Measurements from ENCODE around the gene TRAM2.

Gene TRAM2

GRCh38 chr6:52513464-52513863 is 63.4 kb downstream of the TRAM2 start:
- H3K27me3 ChIP-seq (ENCODE audit: control insufficient read depth in 3 of 3, insufficient read depth in 3 of 3, low read depth in 1 of 3, low read length in 3 of 3), result no peaks in the 10 kb centered on the region
- H3K36me3 ChIP-seq (replicated peaks in 1 of 2; ENCODE audit: control insufficient read depth in 2 of 2, insufficient read depth in 2 of 2, low read length in 2 of 2), result peaks cover 10 to 69% of the 10 kb centered on the region in 2 donors
- H3K4me2 ChIP-seq (ENCODE audit: insufficient read depth, low read length, poor library complexity, severe bottlenecking), result no peak overlapping the region
- no peak overlapping the region for H3K4ac ChIP-seq (ENCODE audit: low read length)
- H2AK5ac ChIP-seq (ENCODE audit: low read depth, low read length), result no peak overlapping the region
- H2AFZ ChIP-seq (ENCODE audit: low read length), result no peak overlapping the region
- H3K14ac ChIP-seq (ENCODE audit: low read length), result no peak overlapping the region
- H2BK120ac ChIP-seq (ENCODE audit: low read depth, low read length), result no peak overlapping the region
- H3K9ac ChIP-seq (ENCODE audit: low read depth, low read length, poor library complexity), result no peak overlapping the region
- H2BK15ac ChIP-seq (ENCODE audit: low read length), result no peak overlapping the region
- DNase-seq (ENCODE audit: low spot score), result no peak
- no peak overlapping the region for H2BK12ac ChIP-seq (ENCODE audit: low read length)
- H3K23ac ChIP-seq (ENCODE audit: low read depth, low read length, poor library complexity), result no peak overlapping the region
- H3K79me1 ChIP-seq (ENCODE audit: low read depth, low read length), result peaks cover 2% of the 10 kb centered on the region
- no peak overlapping the region for H4K91ac ChIP-seq (ENCODE audit: low read depth, low read length, poor library complexity)
- no peak overlapping the region for H4K8ac ChIP-seq (ENCODE audit: low read depth, low read length)
- H3K4me1 ChIP-seq (ENCODE audit: control insufficient read depth in 2 of 2, insufficient read depth in 1 of 2, low read depth in 1 of 2, low read length in 2 of 2), result peaks cover 17 to 26% of the 10 kb centered on the region in 2 donors
- no peak overlapping the region for H3K27ac ChIP-seq (replicated peaks; ENCODE audit: low read length)
- H3K18ac ChIP-seq (ENCODE audit: low read length), result no peak overlapping the region
- no CpG with 5 or more reads among the region's 2 CpGs for WGBS, 2 donors (ENCODE audit: extremely low coverage in 2 of 2, insufficient read length in 2 of 2, insufficient replicate concordance in 1 of 2)
- H3K9me3 ChIP-seq (replicated peaks in 1 of 2; ENCODE audit: control insufficient read depth in 2 of 2, insufficient read depth in 1 of 2, low read depth in 1 of 2, low read length in 2 of 2), result no peaks in the 10 kb centered on the region
- H3K4me3 ChIP-seq (ENCODE audit: low read length in 2 of 2), result no peak overlapping the region
- no peak overlapping the region for H2BK5ac ChIP-seq (ENCODE audit: low read length)

- Histone ChIP-seq H3K79me1 (ENCODE audit: low read depth, low read length) (no peaks in the 10 kb centered on the region), H4K91ac (ENCODE audit: low read depth, low read length, poor library complexity) (no peak overlapping the region), H3K4ac (ENCODE audit: low read length) (no peak overlapping the region), H3K4me1 (ENCODE audit: control insufficient read depth in 2 of 2, insufficient read depth in 1 of 2, low read depth in 1 of 2, low read length in 2 of 2) (peaks cover 6 to 14% of the 10 kb centered on the region in 2 donors), H2AFZ (ENCODE audit: low read length) (no peak overlapping the region), H3K27me3 (ENCODE audit: control insufficient read depth in 3 of 3, insufficient read depth in 3 of 3, low read depth in 1 of 3, low read length in 3 of 3) (no peaks in the 10 kb centered on the region), H3K9me3 (replicated peaks in 1 of 2; ENCODE audit: control insufficient read depth in 2 of 2, insufficient read depth in 1 of 2, low read depth in 1 of 2, low read length in 2 of 2) (no peaks in the 10 kb centered on the region), H3K18ac (ENCODE audit: low read length) (no peak overlapping the region), H4K8ac (ENCODE audit: low read depth, low read length) (no peak overlapping the region), H3K9ac (ENCODE audit: low read depth, low read length, poor library complexity) (no peak overlapping the region), H3K4me3 (ENCODE audit: low read length in 2 of 2) (no peak overlapping the region), H3K23ac (ENCODE audit: low read depth, low read length, poor library complexity) (no peak overlapping the region), H3K36me3 (replicated peaks in 1 of 2; ENCODE audit: control insufficient read depth in 2 of 2, insufficient read depth in 2 of 2, low read length in 2 of 2) (peaks cover 21 to 81% of the 10 kb centered on the region in 2 donors), H3K27ac (replicated peaks; ENCODE audit: low read length) (no peak overlapping the region), H3K14ac (ENCODE audit: low read length) (no peak overlapping the region), H2AK5ac (ENCODE audit: low read depth, low read length) (no peak overlapping the region), H2BK15ac (ENCODE audit: low read length) (no peak overlapping the region), H2BK120ac (ENCODE audit: low read depth, low read length) (no peak overlapping the region), H2BK12ac (ENCODE audit: low read length) (no peak overlapping the region), H3K4me2 (ENCODE audit: insufficient read depth, low read length, poor library complexity, severe bottlenecking) (no peak overlapping the region), H2BK5ac (ENCODE audit: low read length) (no peak overlapping the region)
- no CpG with 5 or more reads among the region's 4 CpGs for WGBS, 2 donors (ENCODE audit: extremely low coverage in 2 of 2, insufficient read length in 2 of 2, insufficient replicate concordance in 1 of 2)
- no peak for DNase-seq (ENCODE audit: low spot score)
Observed at GRCh38 chr6:52512199-52512598, 64.7 kb downstream of the TRAM2 start.

- Histone ChIP-seq H3K18ac (ENCODE audit: low read length) (no peak overlapping the region), H3K9ac (ENCODE audit: low read depth, low read length, poor library complexity) (no peak overlapping the region), H3K14ac (ENCODE audit: low read length) (no peak overlapping the region), H3K4ac (ENCODE audit: low read length) (no peak overlapping the region), H3K23ac (ENCODE audit: low read depth, low read length, poor library complexity) (no peak overlapping the region), H2AFZ (ENCODE audit: low read length) (no peak overlapping the region), H3K4me3 (ENCODE audit: low read length in 2 of 2) (no peak overlapping the region), H3K4me2 (ENCODE audit: insufficient read depth, low read length, poor library complexity, severe bottlenecking) (no peak overlapping the region), H3K36me3 (replicated peaks in 1 of 2; ENCODE audit: control insufficient read depth in 2 of 2, insufficient read depth in 2 of 2, low read length in 2 of 2) (peaks cover 25 to 84% of the 10 kb centered on the region in 2 donors), H3K27ac (replicated peaks; ENCODE audit: low read length) (no peak overlapping the region), H2AK5ac (ENCODE audit: low read depth, low read length) (no peak overlapping the region), H4K8ac (ENCODE audit: low read depth, low read length) (no peak overlapping the region), H3K79me1 (ENCODE audit: low read depth, low read length) (no peaks in the 10 kb centered on the region), H2BK12ac (ENCODE audit: low read length) (no peak overlapping the region), H3K4me1 (ENCODE audit: control insufficient read depth in 2 of 2, insufficient read depth in 1 of 2, low read depth in 1 of 2, low read length in 2 of 2) (peaks cover 6 to 14% of the 10 kb centered on the region in 2 donors), H4K91ac (ENCODE audit: low read depth, low read length, poor library complexity) (no peak overlapping the region), H2BK120ac (ENCODE audit: low read depth, low read length) (no peak overlapping the region), H2BK15ac (ENCODE audit: low read length) (no peak overlapping the region), H3K27me3 (ENCODE audit: control insufficient read depth in 3 of 3, insufficient read depth in 3 of 3, low read depth in 1 of 3, low read length in 3 of 3) (no peaks in the 10 kb centered on the region), H2BK5ac (ENCODE audit: low read length) (no peak overlapping the region), H3K9me3 (replicated peaks in 1 of 2; ENCODE audit: control insufficient read depth in 2 of 2, insufficient read depth in 1 of 2, low read depth in 1 of 2, low read length in 2 of 2) (no peaks in the 10 kb centered on the region)
- DNase-seq (ENCODE audit: low spot score), result no peak
- WGBS, 2 donors (ENCODE audit: extremely low coverage in 2 of 2, insufficient read length in 2 of 2, insufficient replicate concordance in 1 of 2), result no CpG with 5 or more reads among the region's 12 CpGs
Observed at GRCh38 chr6:52511572-52512151, 65.2 kb downstream of the TRAM2 start.

- Histone ChIP-seq H3K4me2 (ENCODE audit: insufficient read depth, low read length, poor library complexity, severe bottlenecking) (no peak overlapping the region), H3K9ac (ENCODE audit: low read depth, low read length, poor library complexity) (no peak overlapping the region), H3K18ac (ENCODE audit: low read length) (no peak overlapping the region), H3K27me3 (ENCODE audit: control insufficient read depth in 3 of 3, insufficient read depth in 3 of 3, low read depth in 1 of 3, low read length in 3 of 3) (no peaks in the 10 kb centered on the region), H2BK12ac (ENCODE audit: low read length) (no peak overlapping the region), H3K9me3 (replicated peaks in 1 of 2; ENCODE audit: control insufficient read depth in 2 of 2, insufficient read depth in 1 of 2, low read depth in 1 of 2, low read length in 2 of 2) (no peaks in the 10 kb centered on the region), H2BK120ac (ENCODE audit: low read depth, low read length) (no peak overlapping the region), H3K27ac (replicated peaks; ENCODE audit: low read length) (no peak overlapping the region), H3K4me1 (ENCODE audit: control insufficient read depth in 2 of 2, insufficient read depth in 1 of 2, low read depth in 1 of 2, low read length in 2 of 2) (peaks cover 6 to 14% of the 10 kb centered on the region in 2 donors), H2AK5ac (ENCODE audit: low read depth, low read length) (no peak overlapping the region), H3K23ac (ENCODE audit: low read depth, low read length, poor library complexity) (no peak overlapping the region), H4K8ac (ENCODE audit: low read depth, low read length) (no peak overlapping the region), H3K36me3 (replicated peaks in 1 of 2; ENCODE audit: control insufficient read depth in 2 of 2, insufficient read depth in 2 of 2, low read length in 2 of 2) (peaks cover 28 to 84% of the 10 kb centered on the region in 2 donors), H2BK5ac (ENCODE audit: low read length) (no peak overlapping the region), H4K91ac (ENCODE audit: low read depth, low read length, poor library complexity) (no peak overlapping the region), H2BK15ac (ENCODE audit: low read length) (no peak overlapping the region), H3K79me1 (ENCODE audit: low read depth, low read length) (no peaks in the 10 kb centered on the region), H2AFZ (ENCODE audit: low read length) (no peak overlapping the region), H3K4me3 (ENCODE audit: low read length in 2 of 2) (no peak overlapping the region), H3K14ac (ENCODE audit: low read length) (no peak overlapping the region), H3K4ac (ENCODE audit: low read length) (no peak overlapping the region)
- no CpG with 5 or more reads among the region's 10 CpGs for WGBS, 2 donors (ENCODE audit: extremely low coverage in 2 of 2, insufficient read length in 2 of 2, insufficient replicate concordance in 1 of 2)
- DNase-seq (ENCODE audit: low spot score), result no peak
Observed at GRCh38 chr6:52511163-52511562, 65.7 kb downstream of the TRAM2 start.
